Measurements from ENCODE around the gene IL6R.

The IL6R gene

DNA sequence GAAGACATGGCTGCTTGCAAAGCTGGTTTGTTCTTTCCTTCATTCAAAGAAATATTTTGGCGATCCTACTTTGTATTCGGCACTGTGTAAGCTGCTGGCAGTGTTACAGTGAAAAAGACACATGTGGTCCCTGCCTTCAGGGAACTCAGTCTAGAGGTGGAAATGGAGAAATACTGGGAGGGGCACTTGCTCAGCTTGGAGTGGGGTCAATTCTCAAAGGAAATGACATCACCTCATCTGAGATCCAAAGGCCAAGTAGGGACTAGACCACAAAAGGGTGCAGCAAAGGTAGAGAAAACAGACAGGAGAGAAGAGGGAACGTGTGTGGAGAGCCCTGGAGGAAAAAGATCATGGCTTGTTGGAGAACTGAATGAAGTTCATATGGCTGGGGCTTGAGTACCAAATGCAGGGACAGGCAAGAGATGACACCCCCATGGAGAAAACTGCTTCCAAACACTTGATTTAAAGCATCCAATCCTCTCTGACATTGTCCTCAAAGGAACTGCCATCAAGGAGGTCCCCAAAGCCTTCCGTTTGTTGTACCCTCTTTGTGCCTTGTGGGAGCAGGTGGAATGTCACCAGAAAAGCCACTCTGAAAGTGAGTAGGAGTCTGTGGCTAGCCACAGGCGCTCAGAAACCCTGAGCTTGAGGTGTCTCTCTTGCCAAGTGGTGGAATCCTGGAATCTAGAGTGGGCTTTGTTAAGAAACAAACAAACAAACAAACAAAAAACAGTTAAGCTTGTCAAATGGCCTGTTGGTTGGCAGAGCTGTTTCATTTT is 48.6 kb downstream of the IL6R start:
- DNase-seq: no peak

GRCh38 chr1:154454386-154455120 is 49.4 kb downstream of the IL6R start:
- DNase-seq: no peak

DNA sequence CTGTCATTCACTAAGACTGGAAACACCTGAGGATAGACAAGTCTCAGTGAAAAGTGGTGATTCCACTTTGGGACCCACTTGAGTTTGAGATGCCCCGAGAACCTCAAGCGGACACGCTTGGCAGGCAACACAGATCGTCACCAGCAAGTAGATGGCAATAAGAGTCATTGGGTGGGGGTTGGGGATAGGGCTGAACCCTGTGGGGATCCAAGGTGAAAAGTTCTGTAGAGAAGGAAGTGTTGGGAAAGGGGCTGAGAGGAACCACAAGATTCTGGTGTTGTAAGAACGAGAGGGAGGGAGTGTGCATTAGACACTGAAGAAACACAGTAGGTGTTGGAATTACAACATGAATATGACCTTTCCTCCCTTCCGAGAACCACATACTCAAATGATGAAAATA is 51.5 kb downstream of the IL6R start:
- DNase-seq: no peak

GRCh38 chr1:154459080-154459479 is 53.9 kb downstream of the IL6R start:
- no peak for DNase-seq

DNA sequence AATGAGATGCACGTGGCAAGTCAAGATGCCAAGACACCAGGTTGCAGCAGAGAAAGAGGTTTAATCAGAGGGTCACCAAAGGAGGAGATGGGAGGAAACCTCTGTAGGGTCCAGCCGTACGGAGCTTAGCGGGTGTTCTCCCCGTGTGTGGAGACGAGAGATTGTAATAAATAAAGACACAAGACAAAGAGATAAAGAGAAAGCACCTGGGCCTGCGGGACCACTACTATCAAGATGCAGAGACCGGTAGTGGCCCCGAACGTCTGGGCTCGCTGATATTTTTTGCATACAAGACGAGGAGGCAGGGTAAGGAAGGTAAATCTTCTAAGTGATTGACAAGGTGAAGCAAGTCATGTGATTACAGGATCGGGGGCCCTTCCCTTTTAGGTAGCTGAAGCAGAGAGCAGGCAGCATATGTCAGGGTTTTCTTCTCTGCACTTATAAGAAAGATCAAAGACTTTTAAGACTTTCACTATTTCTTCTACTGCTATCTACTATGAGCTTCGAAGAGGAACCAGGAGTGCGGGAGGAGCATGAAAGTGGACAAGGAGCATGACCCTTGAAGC is 55.6 kb downstream of the IL6R start:
- no peak for DNase-seq

DNA sequence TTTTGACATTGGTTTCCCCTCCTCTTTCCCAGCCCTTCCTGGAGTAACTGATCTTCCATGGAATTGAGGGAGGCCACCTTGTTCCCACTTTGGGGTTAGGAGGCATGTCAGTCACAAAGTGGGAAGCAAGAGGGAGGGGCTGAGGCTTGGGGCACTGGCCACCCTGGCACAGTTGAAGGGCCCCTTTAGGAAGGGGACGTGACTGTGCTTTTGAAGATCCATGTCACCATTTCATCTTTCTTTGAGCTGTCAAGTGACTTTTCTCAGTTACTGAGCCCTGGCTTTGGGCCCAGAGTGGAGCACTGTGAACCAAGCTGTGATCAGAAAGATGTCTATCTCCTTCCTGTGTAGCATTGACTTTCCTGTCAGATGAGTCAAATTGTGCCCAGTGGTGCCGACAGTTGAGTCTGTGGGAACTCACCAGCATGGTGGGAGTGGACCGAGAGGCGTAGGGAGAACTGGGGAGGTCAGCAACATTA is 58.4 kb downstream of the IL6R start:
- no peak for DNase-seq

- DNase-seq: no peak
Measured at GRCh38 chr1:154465621-154466195, 60.6 kb downstream of the IL6R start.

DNA sequence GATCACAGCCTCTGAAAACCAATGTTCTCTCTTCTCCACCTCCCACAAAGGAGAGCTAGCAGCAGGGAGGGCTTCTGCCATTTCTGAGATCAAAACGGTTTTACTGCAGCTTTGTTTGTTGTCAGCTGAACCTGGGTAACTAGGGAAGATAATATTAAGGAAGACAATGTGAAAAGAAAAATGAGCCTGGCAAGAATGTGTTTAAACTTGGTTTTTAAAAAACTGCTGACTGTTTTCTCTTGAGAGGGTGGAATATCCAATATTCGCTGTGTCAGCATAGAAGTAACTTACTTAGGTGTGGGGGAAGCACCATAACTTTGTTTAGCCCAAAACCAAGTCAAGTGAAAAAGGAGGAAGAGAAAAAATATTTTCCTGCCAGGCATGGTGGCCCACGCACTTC is 61.1 kb downstream of the IL6R start:
- DNase-seq: no peak

DNA sequence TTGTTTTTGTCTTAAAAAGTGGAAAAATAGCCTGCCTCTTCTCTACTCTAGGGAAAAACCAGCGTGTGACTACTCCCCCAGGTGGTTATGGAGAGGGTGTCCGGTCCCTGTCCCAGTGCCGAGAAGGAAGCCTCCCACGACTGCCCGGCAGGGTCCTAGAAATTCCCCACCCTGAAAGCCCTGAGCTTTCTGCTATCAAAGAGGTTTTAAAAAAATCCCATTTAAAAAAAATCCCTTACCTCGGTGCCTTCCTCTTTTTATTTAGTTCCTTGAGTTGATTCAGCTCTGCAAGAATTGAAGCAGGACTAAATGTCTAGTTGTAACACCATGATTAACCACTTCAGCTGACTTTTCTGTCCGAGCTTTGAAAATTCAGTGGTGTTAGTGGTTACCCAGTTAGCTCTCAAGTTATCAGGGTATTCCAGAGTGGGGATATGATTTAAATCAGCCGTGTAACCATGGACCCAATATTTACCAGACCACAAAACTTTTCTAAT is 61.8 kb downstream of the IL6R start:
- peak; percentile 26 for DNase-seq

DNA sequence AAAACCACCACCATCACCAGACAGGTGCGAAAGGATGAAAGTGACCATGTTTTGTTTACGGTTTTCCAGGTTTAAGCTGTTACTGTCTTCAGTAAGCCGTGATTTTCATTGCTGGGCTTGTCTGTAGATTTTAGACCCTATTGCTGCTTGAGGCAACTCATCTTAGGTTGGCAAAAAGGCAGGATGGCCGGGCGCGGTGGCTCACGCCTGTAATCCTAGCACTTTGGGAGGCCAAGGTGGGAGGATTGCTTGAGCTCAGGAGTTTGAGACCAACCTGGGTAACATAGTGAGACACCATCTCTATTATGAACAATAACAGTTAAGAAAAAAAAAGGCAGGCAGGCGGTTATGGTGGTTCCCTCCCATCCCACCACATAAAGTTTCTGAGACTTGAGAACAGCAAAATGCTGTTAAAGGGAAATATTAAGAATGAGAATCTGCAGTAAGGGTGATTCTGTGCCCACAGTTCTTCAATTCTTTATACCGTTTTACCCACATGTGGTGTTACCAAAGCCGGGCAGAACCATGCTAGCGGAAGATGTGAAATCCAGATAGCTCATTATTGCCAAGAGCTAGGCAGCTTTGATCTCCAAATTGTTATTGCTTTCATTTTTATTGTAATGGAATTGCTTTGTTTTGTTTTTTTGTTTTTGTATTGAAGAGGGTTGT is 62.4 kb downstream of the IL6R start:
- DNase-seq: no peak

DNA sequence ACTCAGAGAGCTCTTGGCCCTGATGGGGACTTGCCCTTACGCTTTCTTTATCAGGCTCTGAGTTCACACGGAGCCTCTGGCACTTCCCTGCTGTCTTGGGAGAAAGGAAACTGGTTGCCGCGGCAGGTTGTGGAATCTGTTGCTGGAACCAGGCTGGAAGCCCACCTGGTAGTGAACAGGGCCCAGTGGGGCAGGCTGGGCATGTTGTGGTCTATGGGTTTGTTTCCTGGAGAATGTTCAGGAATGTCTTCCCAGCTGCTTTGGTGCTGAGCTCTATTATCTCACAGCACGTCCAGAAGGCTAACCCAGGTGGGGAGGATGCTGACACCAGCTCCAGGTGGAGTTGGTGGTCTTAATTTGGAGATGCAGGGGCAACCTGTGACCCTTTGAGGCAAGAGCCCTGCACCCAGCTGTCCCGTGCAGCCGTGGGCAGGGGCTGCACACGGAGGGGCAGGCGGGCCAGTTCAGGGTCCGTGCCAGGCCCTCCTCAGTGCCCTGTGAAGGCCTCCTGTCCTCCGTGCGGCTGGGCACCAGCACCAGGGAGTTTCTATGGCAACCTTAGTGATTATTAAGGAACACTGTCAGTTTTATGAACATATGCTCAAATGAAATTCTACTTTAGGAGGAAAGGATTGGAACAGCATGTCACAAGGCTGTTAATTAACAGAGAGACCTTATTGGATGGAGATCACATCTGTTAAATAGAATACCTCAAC is 63.5 kb downstream of the IL6R start:
- no peak for DNase-seq

DNA sequence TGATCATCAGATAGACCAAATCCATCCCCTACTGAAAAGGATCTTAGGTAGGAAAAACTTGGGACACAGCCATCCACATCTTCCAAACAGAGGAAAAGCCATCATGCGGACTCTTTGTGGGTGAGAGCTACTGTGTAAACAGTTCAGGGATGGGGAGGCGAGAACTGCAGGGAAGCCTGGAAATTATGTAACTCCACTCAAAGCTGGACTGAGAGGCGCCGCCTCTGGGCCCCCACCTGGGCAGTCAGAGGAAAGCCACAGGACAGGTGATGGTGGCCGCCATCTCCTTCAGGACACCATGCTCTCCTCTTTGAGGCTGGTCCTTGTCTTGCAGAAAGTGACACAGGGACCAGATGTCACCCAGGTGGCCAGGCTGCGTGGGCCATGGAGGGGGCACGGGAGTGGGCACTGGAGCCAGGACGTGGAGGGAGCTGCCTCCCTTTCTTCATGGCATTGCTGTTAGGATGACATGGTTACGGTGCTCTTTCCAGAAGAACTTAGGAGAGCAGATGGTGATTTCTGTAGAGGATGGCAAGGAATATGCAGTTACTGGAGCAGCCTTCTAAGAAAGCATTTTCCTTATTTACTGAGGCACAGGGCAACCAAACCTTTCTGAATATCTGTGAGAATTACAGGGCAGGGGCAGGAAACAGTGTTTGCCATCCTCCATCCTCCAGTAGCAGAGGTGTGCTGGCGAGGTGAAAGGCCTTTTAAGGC is 64.9 kb downstream of the IL6R start:
- DNase-seq: no peak

GRCh38 chr1:154471304-154471703 is 66.2 kb downstream of the IL6R start:
- no peak for DNase-seq

DNA sequence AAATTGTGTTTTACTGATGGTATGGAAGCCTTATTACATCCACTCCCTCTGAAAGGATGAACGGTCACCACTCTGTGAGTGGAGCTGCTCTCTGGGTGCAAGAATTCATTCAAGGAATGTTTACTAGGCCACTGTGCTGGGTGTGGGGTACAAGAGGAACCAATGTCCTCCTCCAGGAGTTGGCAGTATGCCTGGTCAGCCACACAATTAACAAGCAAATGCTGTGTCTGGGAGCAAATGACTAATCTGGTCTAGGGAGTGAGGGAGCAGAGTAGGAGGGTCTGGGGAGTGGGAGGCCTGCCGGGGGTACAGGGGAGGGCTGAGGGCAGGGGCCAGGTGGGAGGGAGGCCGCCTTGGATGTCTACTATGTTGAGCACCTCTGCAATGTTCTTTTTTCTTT is 69.7 kb downstream of the IL6R start:
- no peak for DNase-seq

GRCh38 chr1:154476791-154477190 is 71.6 kb downstream of the IL6R start:
- no peak for DNase-seq

DNA sequence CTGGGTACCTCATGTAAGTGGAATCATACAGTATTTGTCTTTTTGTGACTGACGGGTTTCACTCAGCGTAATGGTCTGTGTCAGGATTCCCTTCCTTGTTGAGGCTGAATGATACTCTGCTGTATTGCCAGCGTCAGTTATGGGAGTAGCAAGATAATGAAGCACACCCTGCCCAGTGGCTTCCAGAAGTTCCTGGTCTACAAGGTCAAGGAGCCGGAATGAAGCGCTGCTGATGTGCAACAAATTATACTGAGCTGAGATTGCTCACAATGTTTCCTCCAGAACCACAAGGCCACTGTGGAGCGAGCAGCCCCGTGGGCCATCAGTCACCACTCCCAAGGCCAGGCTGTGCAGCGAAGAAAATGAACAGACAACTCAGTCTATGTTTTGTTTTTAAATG is 72.9 kb downstream of the IL6R start:
- DNase-seq: no peak

GRCh38 chr1:154478639-154479038 is 73.5 kb downstream of the IL6R start:
- no peak for DNase-seq

DNA sequence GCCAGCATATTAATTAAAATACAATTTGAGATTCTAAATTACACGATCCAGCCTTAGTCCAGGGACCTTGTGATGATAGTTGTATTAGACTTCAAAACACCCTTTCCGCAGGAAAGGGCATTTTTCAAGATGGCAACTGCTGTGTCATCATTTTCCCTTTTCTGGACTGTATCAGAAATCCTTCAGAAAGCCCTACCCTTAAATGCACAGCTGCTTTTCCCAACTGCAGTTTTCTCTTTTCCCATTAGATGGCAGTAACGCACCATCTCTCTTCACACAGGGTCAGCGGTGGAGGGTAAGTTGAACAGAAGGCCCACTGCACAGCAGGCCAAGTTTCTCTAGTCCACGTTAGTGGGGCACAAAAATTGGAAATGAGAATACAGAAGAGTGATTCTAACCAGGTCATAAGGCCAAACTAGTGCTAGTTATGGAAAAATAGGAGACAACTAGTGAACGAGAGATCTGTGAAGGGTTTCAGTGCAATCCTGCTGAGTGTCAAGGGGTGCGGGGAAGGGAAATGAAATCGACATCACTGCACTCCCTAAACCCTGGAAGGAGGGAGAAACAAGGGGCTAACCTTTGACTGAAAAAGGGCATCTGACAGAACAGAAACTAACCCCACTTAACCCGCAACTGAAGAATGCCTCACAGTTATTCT is 74.8 kb downstream of the IL6R start:
- DNase-seq: peak; percentile 89

DNA sequence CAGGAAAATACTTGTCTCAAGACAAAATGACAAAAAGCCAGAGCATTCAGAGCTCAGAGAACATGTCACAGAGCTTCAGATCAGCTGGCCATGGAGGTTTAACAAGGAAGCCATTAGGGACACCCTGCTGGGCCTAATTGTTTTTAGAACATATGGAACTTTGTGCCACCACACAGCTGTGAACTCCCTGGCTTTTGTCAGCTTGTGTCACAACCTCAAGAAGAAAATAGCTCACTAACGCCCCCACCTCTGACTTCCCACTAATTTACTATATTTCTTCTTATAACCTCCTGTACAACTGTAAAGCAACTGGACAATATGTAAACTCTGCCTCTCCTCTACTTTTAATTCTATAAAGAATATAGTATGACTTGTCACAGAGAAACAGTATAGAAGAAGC is 75.9 kb downstream of the IL6R start:
- peak; percentile 43 for DNase-seq

- DNase-seq: no peak
Measured at GRCh38 chr1:154483941-154484803, 79.0 kb downstream of the IL6R start.

All from NCI-H82 (cell line).